ENCODE data around the gene ATP11A.
"Not testable (repeated sequence)": the region's sequence is repeated elsewhere in the genome, so short reads cannot be mapped to it uniquely, and the experiment has no call there.

Gene ATP11A

DNA sequence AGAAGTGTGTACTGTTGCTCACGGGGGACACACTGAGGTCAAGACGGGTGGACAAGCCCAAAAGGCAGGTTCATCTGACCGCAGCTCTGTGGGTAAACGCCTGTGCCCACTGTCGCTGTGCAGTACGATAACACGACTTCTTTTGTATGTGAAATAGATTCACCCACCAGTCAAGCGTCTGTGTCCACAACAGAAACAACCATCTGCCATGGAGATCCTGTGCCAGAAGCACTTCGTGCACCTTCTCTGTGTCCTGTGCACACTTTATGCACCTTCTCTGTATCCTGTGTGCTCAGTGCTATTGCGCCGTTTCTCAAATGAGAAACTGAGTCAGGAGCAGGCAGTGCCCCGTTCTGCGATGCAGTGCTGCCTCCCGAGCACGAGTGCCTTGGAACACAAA is 138.9 kb downstream of the ATP11A start:
- FAIRE-seq (no peak), DNase-seq (ENCODE audit: extremely low spot score, insufficient read length, low read depth) (no peak)

GRCh38 chr13:112831196-112831595 is 141.4 kb downstream of the ATP11A start:
- DNase-seq (ENCODE audit: extremely low spot score, insufficient read length, low read depth) (no peak), FAIRE-seq (no peak)

- no peak for FAIRE-seq
- DNase-seq (ENCODE audit: extremely low spot score, insufficient read length, low read depth): no peak
Observed at GRCh38 chr13:112831801-112832200, 142.0 kb downstream of the ATP11A start.

GRCh38 chr13:112832811-112833210 is 143.0 kb downstream of the ATP11A start:
- FAIRE-seq (no peak), DNase-seq (ENCODE audit: extremely low spot score, insufficient read length, low read depth) (no peak)

- FAIRE-seq: no peak
- DNase-seq (ENCODE audit: extremely low spot score, insufficient read length, low read depth): no peak
Observed at GRCh38 chr13:112833551-112834257, 143.9 kb downstream of the ATP11A start.

DNA sequence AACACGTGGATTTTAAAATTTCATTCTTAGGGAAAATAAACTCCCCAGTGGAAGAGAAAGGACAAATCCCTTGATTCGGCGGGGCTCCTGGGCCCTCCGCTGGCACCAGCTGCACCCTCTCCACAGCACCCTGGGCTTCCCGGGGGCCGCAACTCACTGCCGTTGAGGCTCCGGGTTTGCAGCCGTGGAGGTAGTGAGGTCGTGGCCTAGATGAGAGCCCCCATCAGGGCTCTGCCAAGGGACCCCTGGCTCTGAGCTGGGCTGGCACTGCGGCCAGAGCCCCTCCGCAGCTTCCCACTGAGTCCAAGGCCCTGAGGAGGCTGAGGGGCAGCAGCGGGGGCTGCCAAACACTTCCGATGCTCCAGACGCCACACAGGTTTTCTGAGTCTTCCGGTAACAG is 145.5 kb downstream of the ATP11A start:
- no peak for FAIRE-seq
- no peak for DNase-seq (ENCODE audit: extremely low spot score, insufficient read length, low read depth)

DNA sequence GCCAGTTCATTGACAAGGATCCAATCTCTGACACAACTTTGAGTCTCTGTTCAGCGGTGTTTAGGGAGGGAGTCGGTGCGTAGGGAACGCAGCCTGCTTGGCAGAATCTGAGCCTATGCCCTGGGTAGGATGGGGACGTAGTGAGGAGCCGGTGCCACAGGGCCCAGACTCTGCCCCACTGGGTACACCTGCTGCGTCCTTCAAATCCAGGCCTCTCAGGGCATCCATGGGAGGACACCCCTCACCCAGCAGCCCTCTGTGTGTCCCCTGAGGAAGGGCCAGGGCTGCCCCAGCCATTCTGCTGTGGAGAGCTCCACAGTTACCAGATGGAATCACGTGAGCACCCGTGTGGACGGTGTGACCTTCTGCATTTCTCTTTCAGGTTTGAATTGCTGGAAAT is 146.0 kb downstream of the ATP11A start:
- DNase-seq (ENCODE audit: extremely low spot score, insufficient read length, low read depth) (no peak), FAIRE-seq (no peak)

DNA sequence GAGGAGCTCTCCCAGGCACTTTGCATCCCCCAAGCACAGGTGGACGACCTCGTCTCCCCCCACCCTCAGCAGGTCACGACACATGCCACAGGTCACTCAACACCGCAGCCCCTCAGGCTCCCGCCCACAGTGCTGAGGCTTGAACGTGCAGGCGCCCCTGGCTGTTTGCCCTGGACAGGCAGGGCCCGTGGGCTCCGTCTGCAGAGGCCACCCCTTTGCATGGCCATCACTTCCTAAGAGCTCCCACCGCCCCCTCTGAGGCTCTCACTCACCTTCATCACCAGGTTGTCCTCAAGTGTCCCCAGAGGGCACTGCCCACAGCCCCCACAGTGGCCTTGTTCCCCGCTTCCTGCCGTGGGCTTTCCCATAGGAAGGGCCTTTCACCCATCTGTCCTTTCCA is 147.1 kb downstream of the ATP11A start:
- FAIRE-seq: no peak

DNA sequence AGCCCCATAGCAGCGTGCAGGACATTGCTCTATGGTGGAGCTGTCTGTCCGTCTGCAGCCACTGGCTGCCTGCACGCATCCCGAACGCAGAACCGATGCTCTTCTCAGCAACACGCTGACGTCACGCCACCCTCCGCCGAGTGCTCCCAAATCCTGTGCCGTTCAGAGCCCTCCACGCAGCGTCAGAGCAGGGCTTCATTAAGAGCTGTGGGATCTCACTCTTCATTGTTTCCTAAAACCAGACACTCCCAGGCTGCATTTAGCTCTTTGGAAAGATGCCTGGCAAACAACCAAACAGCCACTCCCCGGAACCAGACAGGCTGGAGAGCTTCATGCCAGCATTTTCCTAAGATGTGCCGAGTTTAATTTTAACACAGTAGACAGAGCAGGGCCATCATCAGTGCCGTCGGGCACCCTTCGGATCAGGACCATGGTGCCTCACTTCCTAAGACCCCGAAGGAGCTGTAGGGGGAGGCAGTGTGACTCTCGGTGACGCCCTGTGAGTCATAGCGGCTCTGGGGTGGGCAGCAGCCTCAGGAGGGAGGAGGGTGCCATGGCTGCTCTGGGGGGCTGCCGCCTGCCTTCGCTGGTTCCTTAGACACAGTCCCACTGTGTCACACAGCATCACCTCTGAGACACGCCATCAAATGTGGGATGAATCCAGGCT is 147.7 kb downstream of the ATP11A start:
- no peak for DNase-seq (ENCODE audit: extremely low spot score, insufficient read length, low read depth)
- FAIRE-seq: no peak

More for the DNA sequence above, 147.1 kb downstream of the ATP11A start:
- no peak for DNase-seq (ENCODE audit: extremely low spot score, insufficient read length, low read depth)

GRCh38 chr13:112838038-112838841 is 148.4 kb downstream of the ATP11A start:
- FAIRE-seq (no peak), DNase-seq (ENCODE audit: extremely low spot score, insufficient read length, low read depth) (no peak)

DNA sequence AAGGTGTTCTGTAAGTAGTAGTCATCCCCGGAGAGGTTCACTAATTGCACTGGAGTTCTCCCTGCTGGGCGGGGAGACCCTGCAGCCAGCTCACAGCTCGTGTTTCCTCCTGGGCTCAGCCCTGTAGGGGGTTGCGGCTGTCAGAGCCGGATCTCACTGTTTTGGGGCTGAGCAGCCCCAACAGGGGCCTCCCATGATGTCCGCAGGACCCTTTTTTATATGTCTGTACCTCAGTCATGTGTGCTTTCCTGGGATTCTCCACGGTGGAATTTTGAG is 148.9 kb downstream of the ATP11A start:
- DNase-seq (ENCODE audit: extremely low spot score, insufficient read length, low read depth): no peak
- no peak for FAIRE-seq

DNA sequence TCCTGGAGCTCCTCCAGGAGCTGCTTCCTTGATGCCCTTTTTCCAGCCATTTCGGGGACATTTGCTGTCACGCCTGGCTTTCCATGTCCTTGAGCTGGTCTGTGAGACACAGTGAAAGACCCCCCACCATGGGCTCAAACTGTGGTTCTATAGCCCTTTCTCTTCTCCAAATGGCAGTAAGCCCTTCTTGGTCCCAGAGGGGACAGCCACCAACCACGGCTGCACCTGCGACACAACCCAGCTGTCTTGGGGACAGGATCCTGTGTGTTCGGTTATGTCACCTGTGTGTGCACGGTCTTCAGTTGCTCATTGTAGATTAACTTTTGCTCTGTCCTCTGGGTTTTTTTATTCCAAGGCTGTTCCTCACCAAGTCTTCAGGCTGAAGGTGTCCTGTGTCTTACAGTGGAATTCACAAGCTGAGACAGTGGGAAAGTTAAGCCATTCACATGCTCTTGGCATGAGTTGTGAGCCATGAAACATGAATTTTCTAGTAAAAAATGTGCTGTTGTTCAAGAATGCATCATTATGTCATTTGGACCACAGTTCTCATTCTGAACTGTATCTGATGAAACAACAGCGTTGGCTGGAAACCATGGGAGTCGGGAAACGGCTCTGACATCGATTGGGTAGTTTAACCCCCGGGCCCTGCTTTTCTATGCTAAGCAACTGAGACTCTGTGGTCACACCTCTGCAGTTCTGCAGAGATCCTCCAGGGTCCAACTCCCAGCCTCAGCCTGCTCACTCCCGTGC is 149.7 kb downstream of the ATP11A start:
- DNase-seq (ENCODE audit: extremely low spot score, insufficient read length, low read depth) (no peak), FAIRE-seq (no peak)

DNA sequence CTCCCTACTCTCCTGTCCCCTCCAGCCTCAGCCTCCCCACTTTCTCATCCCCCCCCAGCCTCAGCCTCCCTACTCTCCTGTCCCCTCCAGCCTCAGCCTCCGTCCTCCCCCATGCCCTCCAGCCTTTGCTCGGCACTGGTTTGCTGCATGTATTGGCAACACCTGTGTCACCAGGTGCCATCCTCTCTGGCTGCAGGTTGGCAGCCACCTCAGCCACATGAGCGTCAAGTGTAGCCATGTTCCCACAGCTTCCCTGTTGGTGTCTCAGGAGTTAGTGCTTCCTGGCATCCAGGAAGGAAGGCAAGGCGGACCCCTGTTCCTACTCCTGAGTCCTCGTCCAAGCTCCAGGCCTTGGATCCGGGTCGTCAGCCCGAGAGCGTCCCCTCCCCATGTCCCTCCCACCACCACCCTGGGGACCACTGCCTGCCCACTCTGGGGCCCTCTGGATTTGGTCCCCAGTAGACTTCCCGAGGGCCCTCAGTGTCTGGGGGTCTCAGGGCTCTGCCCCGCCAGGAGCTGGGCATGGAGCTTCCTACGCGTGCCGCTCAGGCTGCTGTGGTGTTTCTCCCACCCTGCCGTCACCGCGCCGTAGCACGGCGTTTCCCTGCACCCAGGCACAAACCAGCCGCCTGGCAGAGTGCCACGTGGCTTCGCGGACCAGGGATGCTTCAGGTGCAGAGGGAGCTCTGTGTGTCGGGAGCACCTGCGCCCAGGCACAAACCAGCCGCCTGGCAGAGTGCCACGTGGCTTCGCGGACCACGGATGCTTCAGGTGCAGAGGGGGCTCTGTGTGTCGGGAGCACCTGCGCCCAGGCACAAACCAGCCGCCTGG is 150.8 kb downstream of the ATP11A start:
- FAIRE-seq: no peak

DNA sequence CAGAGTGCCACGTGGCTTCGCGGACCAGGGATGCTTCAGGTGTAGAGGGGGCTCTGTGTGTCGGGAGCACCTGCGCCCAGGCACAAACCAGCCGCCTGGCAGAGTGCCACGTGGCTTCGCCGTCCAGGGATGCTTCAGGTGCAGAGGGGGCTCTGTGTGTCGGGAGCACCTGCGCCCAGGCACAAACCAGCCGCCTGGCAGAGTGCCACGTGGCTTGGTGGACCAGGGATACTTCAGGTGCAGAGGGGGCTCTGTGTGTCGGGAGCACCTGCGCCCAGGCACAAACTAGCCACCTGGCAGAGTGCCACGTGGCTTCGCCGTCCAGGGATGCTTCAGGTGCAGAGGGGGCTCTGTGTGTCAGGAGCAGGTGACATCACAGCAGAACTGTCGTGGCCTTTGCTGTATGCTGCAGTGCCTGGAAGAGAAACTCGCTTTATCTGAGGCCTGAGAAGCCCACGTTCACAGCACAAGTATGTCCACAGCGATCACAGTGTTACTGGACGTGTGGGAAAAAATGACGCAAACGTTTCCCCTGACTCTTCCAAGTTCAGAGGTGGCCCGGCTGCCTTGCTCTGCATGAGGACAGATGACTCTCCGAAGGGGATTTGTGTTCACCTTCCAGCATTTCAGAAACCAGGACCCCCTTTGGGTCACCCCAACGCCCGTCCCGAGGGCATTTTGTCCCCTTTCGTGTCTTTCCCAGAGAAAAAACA is 151.6 kb downstream of the ATP11A start:
- FAIRE-seq; DNase-seq (ENCODE audit: extremely low spot score, insufficient read length, low read depth): not testable (repeated sequence)

More for the DNA sequence above, 150.8 kb downstream of the ATP11A start:
- DNase-seq (ENCODE audit: extremely low spot score, insufficient read length, low read depth): no peak

DNA sequence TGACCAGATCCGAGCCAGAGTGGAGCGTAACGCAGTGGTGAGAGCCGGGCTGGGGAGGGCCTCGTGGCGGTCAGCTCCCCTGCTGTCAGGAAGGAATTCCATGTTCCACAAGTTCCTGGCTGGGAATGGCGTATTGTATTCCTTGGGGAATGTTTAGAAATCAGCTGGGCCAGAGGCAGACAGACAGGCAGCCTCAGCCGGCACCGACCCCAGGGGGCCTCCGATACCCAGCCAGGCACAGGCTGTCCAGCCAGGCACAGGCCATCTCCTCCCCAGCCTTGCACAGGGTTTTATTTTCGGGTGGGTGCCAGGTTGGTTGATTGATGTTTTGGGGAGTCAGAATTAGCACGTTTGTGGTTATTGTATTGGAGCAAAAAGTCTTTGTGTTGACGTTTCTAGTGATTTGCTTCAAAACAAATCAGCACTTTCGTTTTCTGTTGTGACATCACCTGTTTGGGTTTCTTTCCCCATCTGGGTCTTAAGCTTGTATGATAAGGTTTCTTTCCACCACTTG is 152.6 kb downstream of the ATP11A start:
- DNase-seq (ENCODE audit: extremely low spot score, insufficient read length, low read depth) (no peak), FAIRE-seq (no peak)

DNA sequence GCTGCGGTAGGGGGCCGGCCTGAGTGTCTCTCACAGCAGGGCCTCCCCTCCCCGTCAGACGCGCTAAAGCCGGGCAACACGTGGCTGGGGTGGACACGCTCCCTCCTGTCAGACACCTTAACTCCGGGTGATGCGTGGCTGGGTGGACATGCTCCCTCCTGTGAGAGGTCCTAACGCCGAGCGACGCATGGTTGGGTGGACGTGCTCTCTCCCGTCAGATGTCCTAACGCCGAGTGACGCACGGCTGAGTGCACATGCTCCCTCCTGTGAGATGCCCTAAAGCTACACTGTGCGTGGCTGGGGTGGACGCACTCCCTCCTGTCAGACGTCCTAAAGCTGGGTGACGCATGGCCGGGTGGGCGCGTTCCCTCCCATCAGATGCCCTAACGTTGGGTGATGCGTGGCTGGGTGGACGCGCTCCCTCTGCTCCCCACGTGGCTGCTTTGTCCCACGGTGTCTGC is 153.1 kb downstream of the ATP11A start:
- DNase-seq (ENCODE audit: extremely low spot score, insufficient read length, low read depth) (no peak), FAIRE-seq (no peak)

- no peak for FAIRE-seq
- no peak for DNase-seq (ENCODE audit: extremely low spot score, insufficient read length, low read depth)
Observed at GRCh38 chr13:112843392-112844111, 153.7 kb downstream of the ATP11A start.

DNA sequence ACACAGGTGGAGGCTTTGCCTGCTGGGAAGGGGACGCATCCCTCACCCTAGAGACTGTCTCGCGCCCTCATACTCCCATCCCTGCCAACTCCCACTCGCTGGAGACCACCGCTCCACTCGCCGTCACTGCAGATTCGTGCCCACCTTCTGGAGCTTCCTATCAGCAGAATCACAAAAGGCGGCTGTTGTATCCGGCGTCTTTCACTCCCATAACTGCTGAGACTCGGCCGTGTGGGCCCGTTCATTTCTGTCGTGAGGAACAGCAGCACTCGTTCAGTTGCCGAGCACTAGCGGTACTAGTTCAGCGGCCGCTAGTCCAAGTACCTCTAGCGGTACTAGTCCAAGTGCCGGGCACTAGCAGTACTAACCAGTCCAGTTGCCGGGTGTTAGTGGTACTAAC is 154.6 kb downstream of the ATP11A start:
- FAIRE-seq: no peak
- DNase-seq (ENCODE audit: extremely low spot score, insufficient read length, low read depth): no peak

All from GM18507 (cell line).